ENCODE results near the gene CPOX. TPM values are rescaled to one million over a fixed set of nuclear protein-coding genes. Genes with fewer than 3 reads are reported as not detected.

CPOX gene
- total and polyA plus RNA-seq, 2 experiments from 2014 or later: 13.3 to 38.3 TPM

DNA sequence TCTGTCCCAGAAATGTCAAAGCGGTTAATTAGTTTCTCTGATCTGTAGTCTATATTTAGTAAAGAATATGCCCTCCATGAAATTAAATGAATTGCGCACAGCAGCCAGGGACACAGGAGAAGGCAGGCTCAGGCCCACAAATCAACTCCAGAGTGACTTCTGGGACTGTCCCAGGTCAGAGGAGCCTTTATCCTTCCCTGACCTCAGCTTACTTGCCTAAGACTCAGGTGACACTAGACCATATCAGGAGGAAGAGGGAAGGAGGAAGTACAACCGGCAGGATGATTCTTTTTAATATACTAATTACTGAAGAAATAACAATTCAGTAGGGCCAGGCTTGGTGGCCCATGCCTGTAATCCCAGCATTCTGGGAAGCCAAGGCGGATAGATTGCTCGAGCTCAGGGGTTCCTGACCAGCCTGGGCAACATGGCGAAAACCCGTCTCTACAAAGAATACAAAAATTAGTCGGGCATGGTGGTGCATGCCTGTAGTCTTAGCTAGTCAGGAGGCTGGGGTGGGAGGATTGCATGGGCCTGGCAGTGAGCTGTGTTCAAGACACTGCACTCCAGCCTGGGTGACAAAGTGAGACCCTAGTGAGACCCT lies 63.5 kb downstream of the CPOX start (continued):
- TF ChIP-seq, protein P1, sequence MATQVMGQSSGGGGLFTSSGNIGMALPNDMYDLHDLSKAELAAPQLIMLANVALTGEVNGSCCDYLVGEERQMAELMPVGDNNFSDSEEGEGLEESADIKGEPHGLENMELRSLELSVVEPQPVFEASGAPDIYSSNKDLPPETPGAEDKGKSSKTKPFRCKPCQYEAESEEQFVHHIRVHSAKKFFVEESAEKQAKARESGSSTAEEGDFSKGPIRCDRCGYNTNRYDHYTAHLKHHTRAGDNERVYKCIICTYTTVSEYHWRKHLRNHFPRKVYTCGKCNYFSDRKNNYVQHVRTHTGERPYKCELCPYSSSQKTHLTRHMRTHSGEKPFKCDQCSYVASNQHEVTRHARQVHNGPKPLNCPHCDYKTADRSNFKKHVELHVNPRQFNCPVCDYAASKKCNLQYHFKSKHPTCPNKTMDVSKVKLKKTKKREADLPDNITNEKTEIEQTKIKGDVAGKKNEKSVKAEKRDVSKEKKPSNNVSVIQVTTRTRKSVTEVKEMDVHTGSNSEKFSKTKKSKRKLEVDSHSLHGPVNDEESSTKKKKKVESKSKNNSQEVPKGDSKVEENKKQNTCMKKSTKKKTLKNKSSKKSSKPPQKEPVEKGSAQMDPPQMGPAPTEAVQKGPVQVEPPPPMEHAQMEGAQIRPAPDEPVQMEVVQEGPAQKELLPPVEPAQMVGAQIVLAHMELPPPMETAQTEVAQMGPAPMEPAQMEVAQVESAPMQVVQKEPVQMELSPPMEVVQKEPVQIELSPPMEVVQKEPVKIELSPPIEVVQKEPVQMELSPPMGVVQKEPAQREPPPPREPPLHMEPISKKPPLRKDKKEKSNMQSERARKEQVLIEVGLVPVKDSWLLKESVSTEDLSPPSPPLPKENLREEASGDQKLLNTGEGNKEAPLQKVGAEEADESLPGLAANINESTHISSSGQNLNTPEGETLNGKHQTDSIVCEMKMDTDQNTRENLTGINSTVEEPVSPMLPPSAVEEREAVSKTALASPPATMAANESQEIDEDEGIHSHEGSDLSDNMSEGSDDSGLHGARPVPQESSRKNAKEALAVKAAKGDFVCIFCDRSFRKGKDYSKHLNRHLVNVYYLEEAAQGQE (IDR thresholded peaks at IDR 0.05; ENCODE audit: unreplicated experiment): no peak
- no peak for TF ChIP-seq EZH2phosphoT487 (IDR thresholded peaks at IDR 0.05; ENCODE audit: unreplicated experiment)
- no peak for TF ChIP-seq EZH2 (IDR thresholded peaks at IDR 0.05; ENCODE audit: low read depth, unreplicated experiment)
- TF ChIP-seq CTCF (conservative IDR thresholded peaks at IDR 0.05; ENCODE audit: low read depth in 2 of 2): no peak
- no peak for TF ChIP-seq ZNF331 (CRISPR knock-in tag; IDR thresholded peaks at IDR 0.05; ENCODE audit: low read depth)

Other genes with a start within 250 kb of the CPOX start
- gene OR5K4, start 239.8 kb downstream of the CPOX start, total RNA-seq (2014; rRNA removed; shearing (Covaris generic)): not detected in 2 replicates
- gene OR5K4, start 239.8 kb downstream of the CPOX start, polyA plus RNA-seq (2016; fragmentation: Nextera tagmentation; extraction: Ambion mirVana): not detected in 2 replicates
- gene OR5K3, start 202.9 kb downstream of the CPOX start, total RNA-seq (2014; rRNA removed; shearing (Covaris generic)): not detected in 2 replicates
- gene OR5K3, start 202.9 kb downstream of the CPOX start, polyA plus RNA-seq (2016; fragmentation: Nextera tagmentation; extraction: Ambion mirVana): not detected in 2 replicates
- gene OR5K1, start 130.4 kb downstream of the CPOX start, total RNA-seq (2014; rRNA removed; shearing (Covaris generic)): not detected in 2 replicates
- not detected in 2 replicates for gene OR5K1, start 130.4 kb downstream of the CPOX start, polyA plus RNA-seq (2016; fragmentation: Nextera tagmentation; extraction: Ambion mirVana)
- gene OR5K2, start 95.9 kb downstream of the CPOX start, total RNA-seq (2014; rRNA removed; shearing (Covaris generic)): not detected in 2 replicates
- gene OR5K2, start 95.9 kb downstream of the CPOX start, polyA plus RNA-seq (2016; fragmentation: Nextera tagmentation; extraction: Ambion mirVana): not detected in 2 replicates
- gene CLDND1, start 70.7 kb downstream of the CPOX start, total RNA-seq (2014; rRNA removed; shearing (Covaris generic)): 92.7 and 99.9 TPM in 2 replicates
- 57.5 and 59.8 TPM in 2 replicates for gene CLDND1, start 70.7 kb downstream of the CPOX start, polyA plus RNA-seq (2016; fragmentation: Nextera tagmentation; extraction: Ambion mirVana)
- not detected in 2 replicates for gene GPR15, start 61.6 kb downstream of the CPOX start, total RNA-seq (2014; rRNA removed; shearing (Covaris generic))
- 0.35 TPM in 1 of 2 replicates, not detected in the other for gene GPR15, start 61.6 kb downstream of the CPOX start, polyA plus RNA-seq (2016; fragmentation: Nextera tagmentation; extraction: Ambion mirVana)
- gene ST3GAL6, start 169.7 kb upstream of the CPOX start, total RNA-seq (2014; rRNA removed; shearing (Covaris generic)): 3.7 and 4.7 TPM in 2 replicates
- 6.4 and 8.1 TPM in 2 replicates for gene ST3GAL6, start 169.7 kb upstream of the CPOX start, polyA plus RNA-seq (2016; fragmentation: Nextera tagmentation; extraction: Ambion mirVana)

All from GM23338 (cell line).